ELR (cell line): ENCODE results near the gene GLIS2.
"Not testable (repeated sequence)": the region's sequence is repeated elsewhere in the genome, so short reads cannot be mapped to it uniquely, and the experiment has no call there.

ENCODE experiments used
- DNase-seq: peaks from one replicate; pipeline ENCODE4 v3.0.0-alpha.2; 2015; ENCODE audit warnings: low read depth

GLIS2 gene

DNA sequence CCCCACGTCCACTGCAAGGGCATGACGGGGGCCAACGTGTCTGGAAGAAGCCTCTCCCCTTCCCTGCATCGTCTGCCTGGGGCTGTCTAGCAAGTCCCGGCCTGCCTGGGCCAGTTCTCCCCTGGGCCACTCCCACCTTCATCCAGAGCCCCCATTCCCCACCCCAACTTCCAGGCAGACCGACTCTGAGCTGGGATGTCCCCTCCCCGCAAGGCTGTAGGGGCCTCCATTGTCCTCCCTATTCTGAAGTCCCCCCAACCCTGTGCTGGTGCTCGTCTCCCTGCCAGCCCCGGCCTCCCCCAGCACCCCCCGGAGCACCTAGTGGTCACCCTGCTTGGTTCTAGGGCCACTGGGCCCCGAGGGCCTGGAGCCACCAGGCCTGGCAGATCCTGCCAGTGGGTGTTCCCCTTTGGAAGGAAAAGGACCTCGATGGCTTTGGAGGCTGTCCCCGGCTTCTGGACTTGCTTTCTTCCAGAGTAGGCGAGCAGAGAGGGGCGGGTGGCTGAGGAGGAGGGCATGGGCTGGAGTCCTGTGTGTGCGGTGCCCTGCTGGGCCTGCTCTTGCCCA, 4.8 kb downstream of the GLIS2 start:
- DNase-seq: no peak

DNA sequence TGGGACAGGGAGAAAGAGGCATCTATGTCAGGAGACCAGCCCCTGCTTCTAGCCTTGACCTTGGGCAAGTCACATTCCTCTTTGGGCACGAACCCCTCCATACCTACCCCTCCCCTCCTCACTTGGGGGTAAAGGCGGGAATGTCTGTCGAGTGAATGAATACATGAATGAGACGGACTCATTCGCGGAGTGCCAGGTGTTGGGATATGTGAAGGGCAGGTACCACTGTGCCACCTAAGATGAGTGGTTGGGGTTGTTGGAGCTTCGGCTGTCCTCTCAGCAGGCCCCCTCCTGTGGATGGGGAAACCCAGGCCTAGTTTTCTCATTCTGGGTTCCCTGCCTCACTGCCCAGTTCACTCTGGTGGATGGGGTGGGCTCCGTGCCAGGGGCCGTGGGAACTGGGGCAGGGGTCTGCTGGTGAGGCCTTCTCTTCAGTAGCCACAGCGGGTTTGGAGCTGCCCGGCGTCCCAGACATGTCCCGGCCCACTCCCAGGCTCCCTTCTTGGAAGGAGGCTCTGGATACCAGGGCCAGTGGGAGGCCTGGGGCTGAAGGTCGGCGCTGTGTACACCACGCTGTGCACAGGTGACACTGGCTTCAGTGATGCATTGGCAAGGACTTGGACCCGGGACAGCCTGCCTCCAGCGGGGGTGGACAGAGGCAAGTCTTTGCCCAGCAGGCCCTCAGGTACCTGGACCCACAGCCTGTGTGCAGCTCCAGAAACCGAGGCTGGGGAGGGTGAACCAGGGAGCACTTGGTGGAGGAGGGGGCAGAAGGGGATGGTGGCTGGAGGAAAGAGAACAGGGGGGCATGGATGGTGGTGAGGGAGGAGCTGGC, 5.6 kb downstream of the GLIS2 start:
- DNase-seq: no peak

DNA sequence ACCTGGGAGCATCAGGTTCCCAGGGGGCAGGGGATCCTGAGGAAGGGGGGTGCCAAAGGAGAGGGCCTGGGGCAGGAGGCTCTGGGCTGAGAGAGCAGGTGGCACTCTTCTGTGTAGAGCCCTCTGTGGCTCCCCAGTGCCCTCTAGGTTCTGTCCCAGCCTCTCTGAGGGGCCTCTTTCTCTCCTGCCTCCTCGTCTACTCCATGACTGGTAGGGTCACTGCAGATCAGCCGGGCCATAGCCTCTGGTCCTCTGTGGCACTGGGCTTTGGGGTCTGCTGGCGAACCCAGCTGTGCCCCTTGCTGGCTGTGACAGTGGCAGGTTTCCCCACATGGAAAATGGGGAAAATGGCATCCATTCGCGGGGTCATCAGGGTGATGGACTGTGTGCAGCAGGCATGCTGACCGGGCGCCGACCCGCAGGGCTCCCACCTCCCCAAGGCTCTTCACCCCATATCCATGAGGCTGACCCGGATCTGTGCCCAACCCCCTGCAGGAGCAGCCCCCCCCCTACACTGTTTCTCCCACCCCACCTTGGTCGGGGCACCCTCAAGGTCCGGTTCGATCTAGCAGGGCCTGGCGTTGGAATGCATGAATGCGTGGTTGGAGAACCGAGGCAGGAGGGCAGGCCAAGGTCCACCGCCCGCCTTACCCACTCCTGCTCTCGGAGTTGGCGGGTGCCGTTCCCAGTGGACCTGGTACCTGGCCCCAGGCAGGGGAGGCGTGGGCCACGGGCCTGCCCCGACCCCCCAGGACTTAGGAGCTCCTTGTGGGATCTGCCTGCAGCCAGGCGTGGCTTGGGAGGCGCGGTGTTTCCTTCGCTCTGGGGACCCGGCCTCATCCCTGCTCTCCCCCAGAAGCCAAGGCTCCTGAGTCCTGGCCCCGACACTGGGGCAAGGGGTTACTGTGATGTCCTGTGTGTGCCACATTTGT, 6.5 kb downstream of the GLIS2 start:
- DNase-seq: no peak

DNA sequence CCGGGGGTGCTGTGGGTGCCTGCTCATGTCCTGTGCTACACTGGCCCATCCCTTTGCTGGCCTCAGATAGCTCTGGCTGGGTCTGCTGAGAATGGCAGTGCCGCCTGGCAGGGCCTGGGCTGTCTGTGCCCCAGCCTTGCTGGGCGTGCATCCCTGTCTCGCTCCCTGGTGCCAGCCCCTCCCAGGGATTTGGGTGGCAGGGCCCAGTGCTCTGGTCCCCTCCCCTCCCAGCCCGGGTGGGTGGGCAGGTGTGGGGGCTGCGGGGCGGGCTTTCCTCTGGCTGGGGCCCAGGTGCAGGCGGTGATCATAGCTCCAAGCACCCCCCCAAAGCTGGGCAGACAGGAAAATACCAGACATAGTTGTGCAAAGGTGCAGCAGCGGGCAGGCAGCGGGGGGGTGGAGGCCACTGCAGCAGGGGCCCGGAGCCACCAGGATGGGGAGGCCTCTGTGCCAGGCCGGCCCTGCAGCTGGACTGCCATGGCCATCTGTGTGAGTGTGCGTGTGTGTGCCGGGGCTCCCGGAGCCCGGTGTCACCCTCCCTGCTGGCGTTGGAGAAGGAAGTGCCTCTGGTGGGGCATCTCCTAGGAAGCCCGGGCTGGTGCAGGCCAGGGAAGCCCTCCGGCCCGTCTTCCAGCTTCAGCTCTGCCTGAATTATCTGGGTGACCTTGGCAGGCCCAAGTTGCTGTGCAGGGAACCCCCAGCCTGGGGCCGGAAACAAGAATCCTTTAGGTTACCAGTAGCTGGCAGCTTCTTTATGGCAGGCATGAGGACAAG, 7.4 kb downstream of the GLIS2 start:
- no peak for DNase-seq

DNA sequence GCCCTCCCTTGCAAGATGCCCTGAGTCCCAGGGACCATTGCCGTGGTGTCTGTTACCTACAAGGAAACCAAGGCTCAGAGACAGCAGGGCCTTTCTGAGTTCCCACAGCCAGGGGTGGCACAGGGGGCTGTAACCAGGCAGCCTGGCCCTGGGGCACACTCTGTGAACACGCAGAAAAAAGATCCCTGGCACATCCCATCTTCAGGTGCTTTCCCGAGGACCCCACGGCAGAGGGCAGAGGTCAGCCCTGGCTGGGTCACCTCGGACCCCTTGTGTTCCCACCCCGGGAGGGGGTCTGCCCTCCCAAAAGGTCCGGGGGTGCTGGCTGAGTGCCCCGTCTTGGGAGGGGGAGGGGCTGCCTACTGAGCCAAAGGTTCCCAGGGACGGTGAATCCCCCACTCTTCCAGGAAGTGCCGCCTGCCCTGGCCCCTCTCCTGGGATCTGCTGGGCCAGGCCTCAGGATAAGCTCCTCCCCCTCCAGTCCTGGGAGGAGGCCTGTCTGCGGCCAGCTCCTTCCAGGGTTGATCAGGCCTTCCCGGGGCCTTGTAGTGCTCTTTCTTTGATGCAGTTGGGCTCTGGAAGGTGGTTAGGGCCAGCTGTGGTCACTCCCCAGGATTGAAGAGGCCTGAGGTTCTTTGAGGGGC, 8.1 kb downstream of the GLIS2 start:
- peak; percentile 29 for DNase-seq

DNA sequence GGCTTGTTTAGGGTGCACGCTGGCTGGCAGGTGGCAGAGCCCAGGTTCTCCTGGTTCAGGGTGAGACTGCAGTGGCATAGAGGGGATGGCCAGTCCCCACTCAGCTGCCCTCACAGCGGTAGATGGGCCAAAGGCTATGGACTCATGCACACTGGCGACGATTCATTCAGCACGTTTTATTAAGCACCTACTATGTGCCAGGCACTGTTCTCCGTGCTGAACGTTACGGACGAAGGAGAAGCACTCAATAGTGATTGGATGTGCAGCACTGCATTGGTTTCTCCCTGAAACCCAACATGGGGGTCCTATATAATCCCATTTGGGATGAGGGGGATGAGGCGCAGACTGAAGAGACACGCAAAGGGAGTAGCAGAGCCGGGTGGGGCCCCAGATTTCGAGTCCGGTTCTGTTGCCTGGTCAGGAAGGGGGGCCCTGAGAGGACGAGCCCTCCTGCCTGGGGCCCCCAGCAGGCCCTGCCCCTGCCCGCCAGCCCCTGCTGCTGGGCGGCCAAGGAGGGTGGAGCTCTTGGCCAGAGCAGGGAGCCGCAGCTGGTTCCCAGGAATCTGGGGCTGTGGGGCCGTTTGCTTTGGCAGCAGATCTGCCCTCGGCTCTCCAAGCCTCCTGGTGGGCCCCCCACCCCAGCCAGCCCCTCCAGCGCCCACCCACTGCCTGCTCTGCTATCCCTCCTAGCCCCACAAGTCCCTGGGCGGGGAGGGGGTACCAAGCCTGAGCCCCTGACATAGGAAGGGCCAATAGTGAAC, 8.8 kb downstream of the GLIS2 start:
- no peak for DNase-seq

DNA sequence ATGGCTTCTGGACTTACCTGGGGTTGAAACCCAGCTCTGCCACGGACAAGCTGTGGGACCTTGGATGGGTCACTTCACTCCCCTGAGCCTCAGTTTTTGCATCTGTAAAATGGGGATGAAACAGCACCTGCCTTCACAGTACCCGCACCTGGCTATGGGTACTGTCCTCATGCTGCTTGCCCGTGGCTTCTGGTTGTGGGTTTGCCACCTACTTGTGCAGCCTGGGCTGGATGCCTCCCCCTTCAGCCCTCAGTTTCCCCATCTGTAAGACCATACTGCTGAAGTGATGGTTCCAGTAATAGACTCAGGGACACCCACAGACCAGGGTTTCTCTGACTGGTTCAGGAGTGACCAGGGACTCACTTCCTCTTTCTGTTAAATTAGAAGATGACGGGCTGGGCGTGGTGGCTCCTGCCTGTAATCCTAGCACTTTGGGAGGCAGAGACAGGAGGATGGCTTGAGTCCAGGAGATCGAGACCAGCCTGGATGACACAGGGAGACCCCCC, 9.4 kb downstream of the GLIS2 start:
- no peak for DNase-seq

DNA sequence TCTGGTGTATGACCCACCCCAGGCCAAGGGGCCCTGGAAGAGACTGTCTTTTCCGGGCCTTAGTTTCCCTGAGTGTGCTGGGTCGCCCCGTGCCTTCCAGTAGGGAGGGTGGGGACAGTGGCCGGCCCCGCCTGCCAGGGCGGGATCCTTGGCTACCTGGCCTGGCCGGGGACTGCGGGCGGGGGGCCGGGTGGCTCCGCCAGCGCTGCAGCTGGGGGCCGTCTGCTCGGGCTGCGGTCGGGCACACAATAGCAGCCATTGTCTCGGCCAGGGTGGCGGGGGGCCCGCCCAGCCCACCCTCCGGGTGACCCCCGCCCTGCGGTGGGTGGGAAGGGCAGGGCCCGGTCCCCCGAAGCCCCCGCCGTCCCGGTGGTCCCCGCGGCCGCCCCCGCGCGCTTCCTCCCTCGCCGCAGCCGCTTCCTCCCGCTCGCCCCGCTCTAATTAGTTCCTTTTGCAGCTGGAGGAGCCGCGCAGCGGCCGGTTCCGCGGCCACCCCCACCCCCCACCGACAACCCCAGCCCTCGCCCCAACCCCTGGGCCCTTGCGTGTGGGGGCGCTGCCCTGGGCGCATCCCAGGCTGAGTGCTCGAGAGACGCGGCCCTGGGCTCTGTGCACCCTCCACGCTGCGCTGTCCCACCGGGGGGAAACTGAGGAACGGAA, 11.6 kb downstream of the GLIS2 start:
- no peak for DNase-seq

DNA sequence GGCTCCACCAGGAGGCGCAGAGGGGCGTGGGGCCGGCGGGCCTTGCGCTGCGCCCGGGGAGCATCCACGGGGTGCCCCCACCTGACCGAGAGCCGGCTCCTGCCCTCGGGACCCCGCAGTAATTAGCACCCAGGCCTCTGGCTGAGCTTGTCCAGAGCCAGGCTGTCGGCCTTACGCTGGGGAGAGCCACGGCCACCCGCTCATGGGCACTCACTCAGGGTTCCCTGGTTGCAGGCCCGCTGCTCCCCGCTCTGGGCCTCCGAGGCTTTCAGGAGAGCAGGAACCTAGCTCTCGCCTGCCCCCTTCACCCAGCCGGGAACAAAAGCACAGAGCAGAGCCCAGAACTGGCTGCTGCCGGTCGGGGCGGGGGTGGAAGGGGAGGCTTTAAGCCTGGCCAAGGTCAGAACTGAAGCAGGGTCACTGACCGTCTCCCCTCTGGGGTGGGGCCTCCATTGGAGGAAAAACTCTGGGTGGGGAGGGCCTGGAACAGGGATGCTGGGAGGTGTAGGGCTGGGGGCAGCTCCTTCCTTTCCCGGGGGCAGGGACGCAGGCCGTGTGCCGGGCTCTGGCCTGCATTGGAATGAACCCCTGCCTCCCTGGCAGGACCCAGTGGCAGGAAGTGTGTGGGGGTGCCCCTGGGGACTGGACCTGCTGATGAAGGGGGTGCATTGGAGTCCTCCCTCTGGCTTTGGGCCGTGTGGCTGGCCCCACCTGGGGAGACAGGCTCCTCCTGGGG, 12.3 kb downstream of the GLIS2 start:
- peak; percentile 84 for DNase-seq

DNA sequence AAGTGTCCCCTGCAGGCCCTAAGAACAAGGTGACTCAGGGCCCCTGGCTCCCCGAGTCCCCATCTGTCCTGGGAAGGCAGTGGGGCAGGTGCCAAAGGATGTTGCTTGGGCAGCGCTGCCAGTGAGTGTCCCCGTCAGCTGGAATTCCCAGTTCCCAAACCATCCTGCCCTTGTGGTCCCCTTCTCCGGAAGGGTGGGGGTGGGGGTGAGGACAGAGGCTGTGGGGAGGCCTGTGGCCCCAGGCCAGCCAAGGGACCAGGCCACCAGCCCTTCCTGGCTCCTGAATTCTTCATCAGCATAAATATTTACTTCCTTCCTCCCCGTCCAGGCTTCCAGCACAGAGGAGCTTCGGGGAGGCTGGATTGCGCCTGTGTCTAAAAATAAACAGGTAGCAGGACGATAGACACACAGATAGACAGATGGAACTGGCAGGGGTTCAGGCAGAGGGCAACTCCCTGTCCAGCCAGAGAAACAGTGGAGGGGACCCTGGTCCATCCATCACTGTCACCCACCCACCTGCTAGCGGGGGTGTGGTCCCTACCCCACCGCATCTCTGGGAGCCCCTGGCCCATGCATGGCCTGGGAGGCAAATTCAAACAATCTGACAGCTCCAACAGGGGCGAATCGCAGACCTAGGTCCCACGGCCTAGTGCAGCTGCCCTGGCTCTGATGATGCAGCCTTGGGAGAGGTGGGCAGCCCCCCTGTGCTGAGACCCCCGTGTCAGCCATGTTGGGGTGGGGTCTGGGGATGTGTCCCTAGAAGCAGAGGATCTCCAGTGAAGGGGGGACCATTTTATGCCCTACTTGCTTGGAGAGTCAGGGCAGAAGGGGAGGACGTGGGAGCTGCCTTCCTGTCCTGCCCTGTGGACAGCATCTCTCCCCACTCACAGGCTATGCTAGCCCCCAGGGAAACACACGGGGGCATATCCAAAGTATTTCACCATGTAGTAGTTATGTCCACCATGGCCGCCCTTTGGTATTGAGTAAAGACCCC, 13.2 kb downstream of the GLIS2 start:
- DNase-seq: no peak

DNA sequence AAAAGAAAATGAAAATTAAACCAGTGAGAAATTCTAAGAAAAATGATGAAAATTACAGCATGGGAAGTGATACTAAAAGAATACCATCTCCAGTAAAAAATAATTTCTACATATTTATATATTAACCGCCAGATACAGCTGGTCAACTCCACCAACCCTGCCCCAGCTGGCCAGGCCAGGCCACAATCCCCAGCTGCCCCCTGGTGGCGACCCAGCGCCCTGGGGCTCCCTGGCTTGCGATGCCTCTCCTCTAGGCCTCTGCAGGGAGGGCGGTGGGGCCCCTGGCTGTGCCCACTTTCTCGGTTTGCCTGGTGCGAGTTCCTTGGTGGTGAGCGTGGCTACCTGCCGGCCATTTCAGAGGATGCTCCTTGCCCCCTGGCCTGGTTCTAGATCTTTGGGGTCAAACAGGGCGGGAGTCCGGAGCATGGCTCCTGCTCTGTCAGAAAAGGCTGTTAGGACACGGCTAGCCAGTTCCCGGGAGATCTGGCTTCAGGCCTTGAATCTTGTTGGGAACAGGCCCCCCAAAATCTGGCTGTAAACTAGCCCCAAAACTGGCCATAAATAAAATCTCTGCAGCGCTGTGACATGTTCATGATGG, 14.5 kb downstream of the GLIS2 start:
- peak; percentile 75 for DNase-seq

DNA sequence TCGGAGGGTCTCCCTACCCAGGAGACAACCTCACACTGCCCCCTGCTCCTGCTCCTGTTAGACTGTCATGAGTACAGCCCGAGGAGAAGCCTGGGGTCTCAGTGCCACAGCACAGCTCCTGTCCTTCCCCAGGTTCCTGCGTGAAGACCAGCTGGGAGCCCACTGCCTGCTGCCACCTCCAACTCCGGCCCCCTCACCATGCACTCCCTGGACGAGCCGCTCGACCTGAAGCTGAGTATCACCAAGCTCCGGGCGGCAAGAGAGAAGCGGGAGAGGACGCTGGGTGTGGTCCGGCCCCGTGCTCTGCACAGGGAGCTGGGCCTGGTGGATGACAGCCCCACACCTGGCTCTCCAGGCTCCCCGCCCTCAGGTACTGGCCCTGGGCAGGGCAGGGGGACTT, 16.2 kb downstream of the GLIS2 start:
- DNase-seq: no peak

DNA sequence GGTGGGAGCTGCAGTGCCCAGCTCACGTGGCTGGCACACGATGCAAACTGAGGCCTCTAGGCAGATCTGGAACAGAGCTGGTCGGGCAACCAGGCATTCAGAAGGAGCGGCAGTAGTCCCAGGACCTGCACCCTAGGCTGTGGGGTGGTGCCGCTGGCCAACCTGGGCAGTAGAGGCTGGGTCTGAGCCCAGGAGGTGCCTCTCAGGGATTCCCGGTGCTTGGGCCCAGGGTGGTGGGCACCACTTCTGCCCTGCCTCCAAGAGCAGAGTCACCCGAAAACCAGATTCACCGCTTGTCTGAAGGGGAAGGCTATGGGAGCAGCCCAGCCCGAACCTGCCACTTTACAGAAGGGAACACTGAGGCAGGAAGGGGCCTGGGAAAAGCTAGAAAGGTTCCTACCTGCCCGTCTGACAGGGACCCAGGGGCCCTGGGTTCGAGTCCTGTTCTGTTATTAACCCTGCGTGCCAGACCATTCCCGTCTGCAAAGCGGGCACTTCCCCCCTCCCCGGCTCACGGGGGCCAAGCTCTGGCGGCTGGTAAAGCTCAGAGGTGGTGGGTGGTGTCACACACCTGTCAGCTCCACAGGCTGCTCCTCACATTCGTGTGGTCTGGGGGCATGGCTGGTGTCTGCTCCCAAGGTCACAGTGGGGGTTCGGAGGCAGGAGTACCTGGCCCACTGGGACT, 16.9 kb downstream of the GLIS2 start:
- DNase-seq: no peak

DNA sequence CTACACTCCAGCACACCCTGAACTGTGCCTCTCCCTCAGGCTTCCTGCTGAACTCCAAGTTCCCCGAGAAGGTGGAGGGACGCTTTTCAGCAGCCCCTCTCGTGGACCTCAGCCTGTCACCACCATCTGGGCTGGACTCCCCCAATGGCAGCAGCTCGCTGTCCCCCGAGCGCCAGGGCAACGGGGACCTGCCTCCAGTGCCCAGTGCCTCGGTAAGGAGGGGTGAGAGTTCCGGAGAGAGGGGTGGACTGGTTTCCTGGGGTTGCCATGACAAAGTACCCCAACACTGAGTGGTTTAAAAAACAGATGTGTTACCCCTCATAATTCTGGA, 17.4 kb downstream of the GLIS2 start:
- DNase-seq: no peak

DNA sequence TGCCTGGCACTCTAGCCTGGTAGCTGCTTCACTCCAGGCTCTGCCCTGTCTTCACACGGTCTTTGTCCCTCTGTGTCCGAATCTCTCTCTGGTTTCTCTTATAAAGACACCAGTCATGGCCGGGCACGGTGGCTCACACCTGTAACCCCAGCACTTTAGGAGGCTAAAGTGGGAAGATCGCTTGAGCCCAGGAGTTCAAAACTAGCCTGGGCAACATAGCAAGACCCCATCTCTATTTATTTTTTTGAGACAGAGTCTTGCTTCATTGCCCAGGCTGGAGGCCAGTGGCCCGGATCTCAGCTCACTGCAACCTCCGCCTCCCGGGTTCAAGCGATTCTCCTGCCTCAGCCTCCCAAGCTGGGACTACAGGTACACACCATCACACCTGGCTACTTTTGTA, 17.8 kb downstream of the GLIS2 start:
- not testable (repeated sequence) for DNase-seq

DNA sequence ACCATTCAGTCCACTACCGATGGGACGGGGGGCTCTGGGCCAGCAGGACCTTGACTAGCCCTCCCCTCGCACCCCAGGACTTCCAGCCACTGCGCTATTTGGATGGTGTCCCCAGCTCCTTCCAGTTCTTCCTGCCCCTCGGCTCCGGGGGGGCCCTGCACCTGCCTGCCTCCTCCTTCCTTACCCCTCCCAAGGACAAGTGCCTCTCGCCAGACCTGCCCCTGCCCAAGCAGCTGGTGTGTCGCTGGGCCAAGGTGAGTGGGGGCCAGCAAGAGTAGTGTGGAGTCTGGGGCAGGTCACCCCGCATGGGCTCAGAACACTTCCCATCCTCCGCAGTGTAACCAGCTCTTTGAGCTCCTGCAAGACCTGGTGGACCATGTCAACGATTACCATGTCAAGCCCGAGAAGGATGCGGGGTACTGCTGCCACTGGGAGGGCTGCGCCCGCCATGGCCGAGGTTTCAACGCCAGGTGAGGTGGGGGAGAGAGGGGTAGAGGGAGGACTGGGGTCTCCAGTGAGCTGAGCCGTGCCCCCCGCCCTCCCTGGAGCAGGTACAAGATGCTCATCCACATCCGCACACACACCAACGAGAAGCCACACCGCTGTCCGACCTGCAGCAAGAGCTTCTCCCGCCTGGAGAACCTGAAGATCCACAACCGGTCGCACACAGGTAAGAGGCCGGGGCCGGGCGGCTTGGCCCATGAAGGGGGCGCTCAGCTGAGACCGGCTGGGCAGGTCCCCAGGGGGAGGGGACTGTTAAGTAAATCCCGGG, 19.0 kb downstream of the GLIS2 start:
- DNase-seq: no peak
